GM21723 (cell line): ENCODE data around the gene TNFRSF6B.
"Not testable (repeated sequence)": the region's sequence is repeated elsewhere in the genome, so short reads cannot be mapped to it uniquely, and the experiment has no call there.

Source experiments
- ATAC-seq: cut with Tn5 transposase; IDR thresholded peaks from one replicate; pipeline ENCODE4 v1.9.1; 2021; ENCODE audit warnings: mild to moderate bottlenecking, moderate library complexity; ENCODE audit not compliant: unreplicated experiment

Gene TNFRSF6B

DNA sequence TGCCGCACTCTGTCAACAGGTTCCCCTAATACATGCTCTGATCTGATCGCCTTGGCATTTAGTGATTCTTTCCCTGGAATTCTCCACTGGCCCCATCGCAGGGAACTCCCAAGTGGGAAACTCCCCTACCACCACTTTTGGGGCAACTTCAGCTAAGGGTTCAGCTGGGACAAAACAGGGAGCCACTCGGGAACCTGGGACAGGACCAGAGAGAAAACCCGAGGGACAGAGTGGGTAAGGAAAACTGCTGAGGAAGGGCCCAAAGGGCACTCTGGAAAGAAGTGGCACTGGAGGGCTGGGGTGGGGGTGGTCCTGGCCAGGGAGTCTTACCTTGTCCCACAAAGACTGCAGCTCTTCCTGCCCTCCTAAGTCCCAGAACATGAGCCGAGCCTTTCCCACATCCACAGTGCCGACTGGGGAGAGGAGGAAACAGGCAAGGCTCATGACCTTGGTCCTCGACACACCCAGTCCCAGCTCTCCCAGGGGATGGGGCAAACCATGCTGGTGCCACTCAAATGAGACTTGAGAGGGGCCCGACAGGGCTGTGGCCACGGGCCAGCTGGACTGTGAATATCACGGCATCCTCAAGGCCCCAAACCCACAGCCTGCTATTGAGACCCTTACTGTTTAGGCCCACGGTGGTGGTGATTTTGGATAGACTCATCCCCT, 9.7 kb downstream of the TNFRSF6B start:
- ATAC-seq: no peak

DNA sequence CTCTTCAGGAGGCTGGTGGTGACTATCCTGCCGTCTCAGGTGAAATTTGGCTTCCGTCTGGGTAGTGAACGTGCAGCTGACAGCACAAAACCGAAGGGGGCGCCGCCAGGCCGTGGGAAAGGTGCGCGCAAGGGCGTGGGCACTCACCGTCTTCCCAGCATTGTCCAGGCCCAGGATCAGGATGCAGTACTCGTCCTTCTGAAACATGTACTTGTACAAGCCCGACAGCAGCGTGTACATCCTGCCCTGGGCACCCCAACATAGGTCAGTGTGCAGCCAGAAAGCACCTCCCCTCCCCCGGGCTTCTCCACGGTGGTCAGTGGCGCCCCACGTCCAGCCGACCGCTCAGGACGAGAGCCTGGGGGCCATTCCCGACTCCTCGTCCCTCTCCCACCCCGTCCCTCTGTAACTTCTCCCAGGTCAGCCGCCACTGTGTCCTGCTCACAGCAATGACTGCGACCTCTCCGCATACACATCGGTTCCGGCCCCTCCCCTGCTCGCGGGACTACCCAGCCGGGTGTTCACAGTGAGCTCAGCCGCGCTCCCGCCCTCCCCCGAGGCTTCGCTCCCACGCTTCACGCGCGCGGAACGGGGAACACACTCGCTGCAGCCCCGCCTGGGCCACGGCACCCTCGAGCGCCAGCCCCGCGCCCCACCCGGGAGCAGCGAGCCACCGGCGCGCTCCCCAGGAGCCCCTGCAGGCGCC, 10.6 kb downstream of the TNFRSF6B start:
- peak; percentile 30 for ATAC-seq

DNA sequence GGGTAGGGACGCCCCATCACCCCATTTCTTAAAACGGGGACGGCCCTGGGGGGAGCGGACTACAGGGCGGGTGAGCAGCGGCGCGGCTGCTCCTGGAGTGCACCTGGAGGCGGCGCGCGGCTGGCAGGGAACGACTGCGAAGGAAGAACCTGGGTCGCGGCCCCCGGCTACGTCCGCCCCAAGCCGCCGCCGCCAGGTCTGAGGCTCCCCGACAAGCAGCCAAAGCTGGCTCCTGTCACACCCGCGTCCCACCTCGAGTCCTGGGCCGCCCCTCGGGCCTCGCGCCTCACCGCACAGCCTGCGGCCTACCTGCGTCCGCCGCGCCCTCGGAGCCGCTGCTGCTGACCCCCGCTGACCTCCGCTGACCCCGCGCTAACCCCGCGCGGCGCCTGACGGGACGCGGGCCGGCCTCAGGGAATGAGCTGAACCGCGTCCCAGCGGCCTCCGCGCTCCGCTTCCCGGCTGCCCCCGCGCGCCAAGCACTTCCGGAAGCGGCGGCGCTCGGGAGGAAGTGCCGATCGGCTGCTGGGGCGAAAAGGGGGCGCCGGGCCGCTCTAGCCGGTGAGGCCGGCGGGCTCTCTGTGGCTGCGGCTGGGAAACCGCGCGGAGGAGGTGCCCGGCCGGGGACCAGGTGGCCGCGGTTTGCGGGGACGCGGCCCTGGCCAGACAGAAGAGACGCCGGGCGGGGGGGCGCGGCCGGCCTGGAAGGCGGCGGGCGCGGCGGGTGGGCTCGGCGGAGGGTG, 11.3 kb downstream of the TNFRSF6B start, which contains the start of the genes ARFRP1 and ZGPAT:
Gene ARFRP1 (minus strand): TSS at position 419 of the 743 bp plus-strand sequence. CDS start 885 bp downstream, outside the sequence.
Gene ZGPAT (plus strand): TSS at position 482 of the 743 bp plus-strand sequence. CDS start 542 bp downstream, outside the sequence.
- peak; percentile 75 for ATAC-seq

DNA sequence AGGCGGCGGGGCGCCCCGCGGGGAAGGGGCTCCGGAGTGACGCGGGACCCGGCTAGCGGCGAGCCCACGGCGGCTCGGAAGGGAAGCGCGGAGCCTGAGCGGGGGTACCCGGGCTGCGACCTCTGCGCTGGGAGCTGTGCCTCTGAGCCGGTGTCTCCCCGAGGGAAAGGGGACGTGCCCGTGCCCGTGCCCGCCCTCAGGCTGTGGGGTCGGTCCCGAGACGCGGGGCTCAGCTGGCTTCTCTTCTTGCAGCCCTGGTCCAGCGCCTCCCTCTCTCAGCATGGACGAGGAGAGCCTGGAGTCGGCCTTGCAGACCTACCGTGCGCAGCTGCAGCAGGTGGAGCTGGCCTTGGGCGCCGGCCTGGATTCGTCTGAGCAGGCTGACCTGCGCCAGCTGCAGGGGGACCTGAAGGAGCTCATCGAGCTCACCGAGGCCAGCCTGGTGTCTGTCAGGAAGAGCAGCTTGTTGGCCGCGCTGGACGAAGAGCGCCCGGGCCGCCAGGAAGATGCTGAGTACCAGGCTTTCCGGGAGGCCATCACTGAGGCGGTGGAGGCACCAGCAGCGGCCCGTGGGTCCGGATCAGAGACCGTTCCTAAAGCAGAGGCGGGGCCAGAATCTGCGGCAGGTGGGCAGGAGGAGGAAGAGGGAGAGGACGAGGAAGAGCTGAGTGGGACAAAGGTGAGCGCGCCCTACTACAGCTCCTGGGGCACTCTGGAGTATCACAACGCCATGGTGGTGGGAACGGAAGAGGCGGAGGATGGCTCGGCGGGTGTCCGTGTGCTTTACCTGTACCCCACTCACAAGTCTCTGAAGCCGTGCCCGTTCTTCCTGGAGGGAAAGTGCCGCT, 12.1 kb downstream of the TNFRSF6B start:
- ATAC-seq: peak; percentile 19

DNA sequence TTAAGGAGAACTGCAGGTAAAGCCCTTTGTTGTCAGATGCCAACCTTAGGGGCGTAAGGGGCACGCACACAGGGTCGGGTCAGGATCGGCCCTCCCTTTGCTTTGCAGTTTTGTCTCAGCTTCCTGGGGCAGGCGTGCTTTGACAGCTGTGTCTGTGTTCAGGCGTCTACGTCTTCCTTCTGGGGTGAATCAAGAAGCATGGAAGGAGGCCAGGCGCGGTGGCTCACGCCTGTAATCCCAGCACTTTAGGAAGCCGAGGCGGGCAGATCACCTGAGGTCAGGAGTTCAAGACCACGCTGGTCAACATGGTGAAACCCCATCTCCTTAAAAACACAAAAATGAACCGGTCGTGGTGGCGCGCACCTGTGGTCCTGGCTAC, 12.7 kb downstream of the TNFRSF6B start:
- no peak for ATAC-seq

DNA sequence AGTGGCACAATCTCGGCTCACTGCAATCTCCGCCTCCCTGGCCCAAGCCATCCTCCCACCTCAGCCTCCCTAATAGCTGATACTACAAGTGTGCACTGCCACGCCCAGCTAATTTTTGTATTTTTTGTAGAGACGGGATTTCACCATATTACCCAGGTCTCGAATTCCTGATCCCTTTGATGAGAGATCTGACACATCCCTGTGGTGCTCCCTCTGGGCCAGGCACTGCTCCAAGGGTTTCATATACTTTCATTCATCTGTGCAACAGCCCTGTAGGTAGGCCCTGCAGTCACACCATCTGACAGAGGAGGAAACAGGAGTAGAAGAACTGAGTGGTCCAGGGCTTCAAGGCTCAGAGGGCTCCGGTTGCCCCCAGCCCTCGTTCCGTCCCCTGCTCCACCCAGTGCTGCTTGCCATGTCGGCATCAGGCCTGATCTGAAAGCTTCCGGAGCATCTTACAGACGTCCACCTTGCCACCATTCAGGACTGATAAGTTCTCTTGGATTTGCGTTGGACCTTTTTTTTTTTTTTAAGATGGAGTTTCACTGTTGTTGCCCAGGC, 14.7 kb downstream of the TNFRSF6B start:
- no peak for ATAC-seq

DNA sequence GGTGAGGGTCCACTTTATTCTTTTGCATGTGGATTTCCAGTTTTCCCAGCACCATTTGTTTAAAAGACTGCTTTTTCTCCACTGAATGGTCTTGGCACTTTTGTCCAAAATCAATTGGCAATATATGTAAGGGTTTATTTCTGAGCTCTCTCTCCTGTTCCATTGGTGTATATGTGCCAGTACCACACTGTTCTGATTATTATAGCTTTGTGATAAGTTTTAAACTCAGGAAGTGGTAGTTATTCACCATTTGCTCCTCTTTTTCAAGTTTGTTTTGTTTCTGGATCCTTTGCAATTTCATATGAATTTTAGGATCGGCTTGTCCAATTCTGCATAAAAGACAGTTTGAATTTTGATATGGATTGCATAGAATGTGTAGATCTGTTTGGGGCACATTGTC, 15.7 kb downstream of the TNFRSF6B start:
- ATAC-seq: no peak

DNA sequence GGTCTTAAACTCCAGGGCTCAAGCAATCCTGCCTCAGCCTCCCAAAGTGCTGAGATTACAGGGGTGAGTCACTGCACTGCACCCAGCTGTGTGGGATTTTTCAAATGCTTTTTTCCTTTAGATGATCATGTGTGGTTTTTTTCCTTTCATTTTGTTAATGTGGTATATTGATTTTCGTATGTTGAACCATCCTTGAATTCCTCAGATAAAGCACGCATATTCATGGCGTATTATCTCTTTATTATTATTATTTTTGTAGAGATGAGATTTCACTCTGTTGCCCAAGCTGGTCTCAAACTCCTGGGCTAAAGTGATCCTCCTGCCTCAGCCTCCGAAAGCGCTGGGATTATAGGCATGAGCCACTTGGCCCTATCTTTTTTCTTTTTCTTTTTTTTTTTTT, 18.4 kb downstream of the TNFRSF6B start:
- ATAC-seq: no peak

DNA sequence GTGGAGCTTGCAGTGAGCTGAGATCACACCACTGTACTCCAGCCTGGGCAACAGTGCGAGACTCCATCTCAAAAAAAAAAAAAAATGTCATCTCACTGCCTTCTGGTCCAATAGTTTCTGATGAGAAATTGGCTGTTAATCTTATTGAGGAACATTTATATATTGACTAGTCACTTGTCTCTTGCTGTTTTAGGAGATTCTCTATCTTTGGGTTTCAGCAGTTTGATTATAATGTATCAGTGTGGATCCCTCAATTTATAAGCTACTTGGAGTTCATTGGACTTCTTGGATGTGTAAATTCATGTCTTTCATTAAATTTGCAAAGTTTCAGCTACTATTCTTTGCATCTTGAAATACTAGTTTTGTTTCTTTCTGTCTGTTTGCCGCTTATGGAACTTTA, 22.5 kb downstream of the TNFRSF6B start:
- ATAC-seq: no peak

DNA sequence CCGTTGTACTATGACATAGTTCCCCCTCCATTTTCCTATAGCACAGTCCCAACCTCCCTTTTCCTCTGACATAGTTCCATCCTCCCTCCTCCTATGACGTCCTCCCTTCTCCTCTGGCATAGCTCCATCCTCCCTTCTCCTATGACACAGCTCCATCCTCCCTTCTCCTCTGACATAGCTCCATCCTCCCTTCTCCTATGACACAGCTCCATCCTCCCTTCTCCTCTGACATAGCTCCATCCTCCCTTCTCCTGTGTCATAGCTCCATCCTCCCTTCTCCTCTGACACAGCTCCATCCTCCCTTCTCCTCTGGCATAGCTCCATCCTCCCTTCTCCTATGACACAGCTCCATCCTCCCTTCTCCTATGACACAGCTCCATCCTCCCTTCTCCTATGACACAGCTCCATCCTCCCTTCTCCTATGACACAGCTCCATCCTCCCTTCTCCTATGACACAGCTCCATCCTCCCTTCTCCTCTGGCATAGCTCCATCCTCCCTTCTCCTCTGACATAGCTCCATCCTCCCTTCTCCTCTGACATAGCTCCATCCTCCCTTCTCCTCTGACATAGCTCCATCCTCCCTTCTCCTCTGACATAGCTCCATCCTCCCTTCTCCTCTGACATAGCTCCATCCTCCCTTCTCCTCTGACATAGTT, 26.6 kb downstream of the TNFRSF6B start:
- not testable (repeated sequence) for ATAC-seq

DNA sequence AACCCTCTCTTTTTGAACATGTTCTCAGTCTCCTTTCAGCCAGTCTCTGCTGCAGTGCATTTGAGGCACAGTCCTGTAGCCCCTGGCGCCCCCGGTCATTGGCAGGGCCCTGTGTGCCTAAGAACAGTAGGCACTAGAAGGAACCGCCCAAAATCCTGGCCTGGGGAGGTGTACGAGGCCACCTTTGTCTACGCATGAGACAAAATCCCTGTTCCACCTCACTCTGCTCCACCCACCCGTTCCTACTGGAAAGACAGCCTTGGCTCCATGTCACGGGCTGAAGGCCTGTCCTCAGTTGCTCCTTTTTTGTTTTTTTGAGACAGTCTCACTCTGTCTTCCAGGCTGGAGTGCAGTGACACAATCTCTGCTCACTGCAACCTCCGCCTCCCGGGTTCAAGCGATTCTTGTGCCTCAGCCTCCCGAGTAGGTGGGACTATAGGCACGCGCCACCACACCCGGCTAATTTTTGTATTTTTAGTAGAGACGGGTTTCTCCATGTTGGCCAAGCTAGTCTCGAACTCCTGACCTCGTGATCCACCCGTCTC, 33.8 kb downstream of the TNFRSF6B start:
- ATAC-seq: not testable (repeated sequence)

DNA sequence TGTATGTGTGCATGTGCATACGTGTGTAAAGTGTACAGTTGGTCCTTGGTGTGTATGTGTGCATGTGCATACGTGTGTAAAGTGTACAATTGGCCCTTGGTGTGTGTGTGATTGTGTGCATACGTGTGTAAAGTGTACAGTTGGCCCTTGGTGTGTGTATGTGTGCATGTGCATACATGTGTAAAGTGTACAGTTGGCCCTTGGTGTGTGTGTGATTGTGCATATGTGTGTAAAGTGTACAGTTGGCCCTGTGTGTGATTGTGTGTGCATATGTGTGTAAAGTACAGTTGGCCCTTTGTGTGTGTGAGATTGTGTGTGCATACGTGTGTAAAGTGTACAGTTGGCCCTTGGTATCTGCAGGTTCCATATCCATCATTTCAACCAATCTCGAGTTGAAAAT, 35.0 kb downstream of the TNFRSF6B start:
- no peak for ATAC-seq

DNA sequence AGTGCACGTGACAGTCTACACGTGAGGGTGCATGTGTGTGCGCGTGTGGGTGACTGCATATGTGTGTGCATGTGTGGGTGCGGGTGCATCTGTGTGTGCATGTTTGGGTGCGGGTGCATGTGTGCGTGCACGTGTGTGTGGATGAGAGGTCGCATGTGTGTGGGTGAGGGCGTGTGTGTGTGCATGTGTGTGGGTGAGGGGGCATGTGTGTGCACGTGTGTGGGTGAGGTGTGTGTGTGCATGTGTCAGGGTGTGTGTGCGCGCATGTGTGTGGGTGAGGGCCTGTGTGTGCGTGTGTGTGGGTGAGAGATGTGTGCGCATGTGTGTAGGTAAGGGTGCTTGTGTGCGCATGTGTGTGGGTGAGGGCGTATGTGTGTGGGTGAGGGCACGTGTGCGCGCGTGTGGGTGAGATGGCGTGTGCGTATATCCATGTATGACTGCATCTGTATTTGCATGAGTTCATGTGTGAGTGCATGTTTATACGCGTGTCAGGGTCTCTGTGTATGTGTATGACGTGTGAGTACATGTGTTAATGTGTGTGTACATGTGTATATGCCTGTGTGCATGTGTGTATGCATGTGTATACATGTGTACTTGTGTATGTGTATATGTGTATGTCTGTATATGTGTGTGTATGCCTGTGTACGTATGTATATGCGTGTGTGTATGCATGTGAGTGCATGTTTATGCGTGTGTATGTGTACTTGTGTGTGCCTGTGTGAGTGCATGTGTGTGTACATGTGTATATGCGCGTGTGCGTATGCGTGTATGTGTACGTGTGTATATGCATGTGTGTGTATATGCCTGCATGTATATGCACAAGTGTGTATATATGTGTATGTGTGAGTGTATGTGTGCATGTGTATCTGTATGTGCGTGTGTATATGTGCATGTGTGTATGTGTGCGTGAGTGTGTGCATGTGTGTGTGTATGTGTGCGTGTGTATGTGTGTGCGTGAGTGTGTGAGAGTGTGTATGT, 36.0 kb downstream of the TNFRSF6B start:
- no peak for ATAC-seq

DNA sequence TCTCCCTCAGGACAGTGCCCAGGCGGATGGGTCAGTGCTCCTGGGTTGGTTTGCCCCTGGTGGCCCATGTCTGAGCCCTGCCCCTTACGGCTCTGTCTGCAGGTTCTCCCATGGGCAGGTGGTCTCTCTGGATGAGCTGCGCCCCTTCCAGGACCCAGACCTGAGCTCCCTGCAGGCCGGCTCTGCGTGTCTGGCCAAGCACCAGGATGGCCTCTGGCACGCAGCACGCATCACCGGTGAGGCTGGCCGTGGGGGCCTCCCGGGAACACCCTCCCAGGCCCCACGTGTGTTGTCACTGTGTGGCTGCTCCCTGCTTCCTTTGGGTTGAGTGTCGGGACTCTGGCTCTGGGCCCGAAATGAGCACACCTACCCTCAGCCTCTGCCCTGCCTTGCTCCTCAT, 36.7 kb downstream of the TNFRSF6B start:
- no peak for ATAC-seq

DNA sequence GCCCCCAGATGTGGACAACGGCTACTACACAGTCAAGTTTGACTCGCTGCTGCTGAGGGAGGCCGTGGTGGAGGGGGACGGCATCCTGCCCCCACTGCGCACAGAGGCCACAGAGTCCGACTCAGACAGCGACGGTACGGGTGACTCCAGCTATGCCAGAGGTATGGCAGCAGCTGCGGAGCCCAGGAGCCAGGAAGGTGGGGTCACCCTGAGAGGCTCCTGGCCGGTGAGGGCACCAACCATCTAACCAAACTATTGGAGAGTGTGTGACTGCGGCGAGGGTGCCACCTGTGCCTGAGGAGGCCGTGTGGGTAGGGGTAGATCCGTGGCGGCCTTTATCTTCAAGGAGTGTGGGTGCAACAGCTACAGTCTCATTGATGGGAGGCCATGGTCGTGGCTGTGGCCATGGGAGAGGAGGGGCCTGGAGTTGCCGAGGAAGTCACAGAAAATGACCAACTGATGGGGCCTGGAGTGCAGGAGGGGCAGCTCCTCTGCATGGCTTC, 37.2 kb downstream of the TNFRSF6B start:
- no peak for ATAC-seq

DNA sequence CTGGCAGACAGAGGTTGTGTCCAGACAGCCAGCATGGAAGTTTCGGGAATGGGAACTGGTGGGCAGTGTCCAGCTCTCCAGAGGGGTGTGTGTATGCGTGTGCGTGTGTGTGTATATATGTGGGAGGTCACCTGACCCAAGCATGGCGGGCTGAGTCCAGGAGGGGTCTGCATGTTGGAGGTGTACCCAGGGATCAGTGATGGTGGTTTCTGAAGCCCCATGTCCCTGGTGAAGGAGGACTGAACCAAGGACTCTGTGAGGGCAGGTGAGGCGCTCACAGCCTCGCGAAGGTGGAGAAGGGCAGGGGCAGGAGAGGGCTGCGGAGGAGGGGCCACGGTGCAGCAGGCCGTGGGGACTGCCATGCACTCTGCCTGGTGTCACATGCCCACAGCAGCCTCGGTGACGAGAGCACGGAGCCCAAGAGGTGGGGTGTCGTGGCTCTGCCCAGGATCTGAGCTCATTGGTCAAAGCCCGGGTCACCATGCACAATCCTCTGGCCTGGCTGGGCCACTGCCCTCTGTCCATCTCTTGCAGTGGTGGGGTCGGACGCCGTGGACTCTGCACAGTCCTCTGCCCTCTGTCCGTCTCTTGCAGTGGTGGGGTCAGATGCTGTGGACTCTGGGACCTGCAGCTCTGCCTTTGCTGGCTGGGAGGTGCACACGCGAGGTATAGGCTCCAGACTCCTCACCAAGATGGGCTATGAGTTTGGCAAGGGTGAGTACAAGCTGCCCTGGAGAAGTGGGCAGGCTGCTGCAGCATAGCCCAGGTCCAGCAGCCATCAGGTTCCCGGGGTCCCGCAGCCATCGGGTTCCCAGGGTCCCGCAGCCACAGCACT, 37.9 kb downstream of the TNFRSF6B start:
- ATAC-seq: no peak
